ENCODE data around the gene NEURL1.

DNA sequence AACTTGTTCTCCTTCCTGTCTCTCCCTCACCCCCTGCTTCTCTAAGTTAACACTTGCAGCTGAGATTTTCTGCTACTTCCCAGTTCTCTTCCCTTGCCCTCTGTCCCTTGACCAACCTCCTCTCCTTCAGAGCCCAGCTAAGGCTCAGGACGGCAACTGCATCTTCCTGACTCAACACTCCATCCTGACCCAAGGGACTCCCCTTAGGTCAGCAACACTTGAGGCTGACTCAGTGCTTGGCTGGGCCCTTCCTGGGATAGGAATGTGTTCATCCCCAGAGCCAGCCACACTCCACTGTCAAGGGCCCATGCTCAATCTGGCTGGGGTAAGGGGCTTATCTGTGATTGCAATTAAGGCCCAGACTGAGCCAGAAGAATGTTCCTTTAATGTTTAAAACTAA, 44.8 kb upstream of the NEURL1 start:
- TF ChIP-seq POLR2A (IDR thresholded peaks at IDR 0.05): no peak
- TF ChIP-seq, protein P1, sequence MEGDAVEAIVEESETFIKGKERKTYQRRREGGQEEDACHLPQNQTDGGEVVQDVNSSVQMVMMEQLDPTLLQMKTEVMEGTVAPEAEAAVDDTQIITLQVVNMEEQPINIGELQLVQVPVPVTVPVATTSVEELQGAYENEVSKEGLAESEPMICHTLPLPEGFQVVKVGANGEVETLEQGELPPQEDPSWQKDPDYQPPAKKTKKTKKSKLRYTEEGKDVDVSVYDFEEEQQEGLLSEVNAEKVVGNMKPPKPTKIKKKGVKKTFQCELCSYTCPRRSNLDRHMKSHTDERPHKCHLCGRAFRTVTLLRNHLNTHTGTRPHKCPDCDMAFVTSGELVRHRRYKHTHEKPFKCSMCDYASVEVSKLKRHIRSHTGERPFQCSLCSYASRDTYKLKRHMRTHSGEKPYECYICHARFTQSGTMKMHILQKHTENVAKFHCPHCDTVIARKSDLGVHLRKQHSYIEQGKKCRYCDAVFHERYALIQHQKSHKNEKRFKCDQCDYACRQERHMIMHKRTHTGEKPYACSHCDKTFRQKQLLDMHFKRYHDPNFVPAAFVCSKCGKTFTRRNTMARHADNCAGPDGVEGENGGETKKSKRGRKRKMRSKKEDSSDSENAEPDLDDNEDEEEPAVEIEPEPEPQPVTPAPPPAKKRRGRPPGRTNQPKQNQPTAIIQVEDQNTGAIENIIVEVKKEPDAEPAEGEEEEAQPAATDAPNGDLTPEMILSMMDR (IDR thresholded peaks at IDR 0.05): no peak

Measured in esophagus squamous epithelium (tissue), 4 donors.